Neural cell (in vitro differentiated cells): ENCODE results near the gene MGAT5.

Experiments
- RAD21 ChIP-seq: fragments of 450-650 bp; conservative IDR thresholded peaks from 2 replicates; pipeline ENCODE4 v1.6.1; 2014; ENCODE audit warnings: antibody characterized with exemption, mild to moderate bottlenecking, moderate library complexity
- TF ChIP-seq, protein P1 (sequence below): IDR thresholded peaks from 2 replicates; pipeline ENCODE4 v1.6.1; 2012; ENCODE audit warnings: borderline replicate concordance
- TF ChIP-seq, protein P2 (sequence below): fragments of 450-650 bp; IDR thresholded peaks from 2 replicates; pipeline ENCODE4 v1.5.1; 2014; ENCODE audit warnings: antibody characterized with exemption, mild to moderate bottlenecking, moderate library complexity; ENCODE audit not compliant: poor library complexity, severe bottlenecking

DNA sequence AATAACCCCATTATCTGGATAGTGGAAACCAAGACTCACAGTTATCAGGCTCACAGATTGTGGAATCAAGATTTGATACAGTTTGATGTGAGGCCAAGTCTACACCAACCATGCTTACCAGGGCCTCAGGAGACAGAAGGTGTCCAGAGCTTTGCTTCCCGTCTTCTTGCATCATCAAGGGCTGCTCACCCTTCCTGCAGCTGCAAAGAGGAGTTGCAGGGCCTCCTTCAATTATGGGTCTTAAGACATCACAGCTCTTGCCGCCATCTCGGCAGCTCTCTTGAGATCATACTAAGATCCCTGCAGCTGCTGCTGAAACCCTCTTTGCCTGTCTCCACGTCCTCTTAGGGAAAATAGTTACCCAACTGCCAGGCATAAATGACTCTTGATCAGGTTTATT, 176.0 kb downstream of the MGAT5 start:
- no peak for TF ChIP-seq RAD21
- TF ChIP-seq, protein P1, sequence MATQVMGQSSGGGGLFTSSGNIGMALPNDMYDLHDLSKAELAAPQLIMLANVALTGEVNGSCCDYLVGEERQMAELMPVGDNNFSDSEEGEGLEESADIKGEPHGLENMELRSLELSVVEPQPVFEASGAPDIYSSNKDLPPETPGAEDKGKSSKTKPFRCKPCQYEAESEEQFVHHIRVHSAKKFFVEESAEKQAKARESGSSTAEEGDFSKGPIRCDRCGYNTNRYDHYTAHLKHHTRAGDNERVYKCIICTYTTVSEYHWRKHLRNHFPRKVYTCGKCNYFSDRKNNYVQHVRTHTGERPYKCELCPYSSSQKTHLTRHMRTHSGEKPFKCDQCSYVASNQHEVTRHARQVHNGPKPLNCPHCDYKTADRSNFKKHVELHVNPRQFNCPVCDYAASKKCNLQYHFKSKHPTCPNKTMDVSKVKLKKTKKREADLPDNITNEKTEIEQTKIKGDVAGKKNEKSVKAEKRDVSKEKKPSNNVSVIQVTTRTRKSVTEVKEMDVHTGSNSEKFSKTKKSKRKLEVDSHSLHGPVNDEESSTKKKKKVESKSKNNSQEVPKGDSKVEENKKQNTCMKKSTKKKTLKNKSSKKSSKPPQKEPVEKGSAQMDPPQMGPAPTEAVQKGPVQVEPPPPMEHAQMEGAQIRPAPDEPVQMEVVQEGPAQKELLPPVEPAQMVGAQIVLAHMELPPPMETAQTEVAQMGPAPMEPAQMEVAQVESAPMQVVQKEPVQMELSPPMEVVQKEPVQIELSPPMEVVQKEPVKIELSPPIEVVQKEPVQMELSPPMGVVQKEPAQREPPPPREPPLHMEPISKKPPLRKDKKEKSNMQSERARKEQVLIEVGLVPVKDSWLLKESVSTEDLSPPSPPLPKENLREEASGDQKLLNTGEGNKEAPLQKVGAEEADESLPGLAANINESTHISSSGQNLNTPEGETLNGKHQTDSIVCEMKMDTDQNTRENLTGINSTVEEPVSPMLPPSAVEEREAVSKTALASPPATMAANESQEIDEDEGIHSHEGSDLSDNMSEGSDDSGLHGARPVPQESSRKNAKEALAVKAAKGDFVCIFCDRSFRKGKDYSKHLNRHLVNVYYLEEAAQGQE: no peak
- TF ChIP-seq, protein P2, sequence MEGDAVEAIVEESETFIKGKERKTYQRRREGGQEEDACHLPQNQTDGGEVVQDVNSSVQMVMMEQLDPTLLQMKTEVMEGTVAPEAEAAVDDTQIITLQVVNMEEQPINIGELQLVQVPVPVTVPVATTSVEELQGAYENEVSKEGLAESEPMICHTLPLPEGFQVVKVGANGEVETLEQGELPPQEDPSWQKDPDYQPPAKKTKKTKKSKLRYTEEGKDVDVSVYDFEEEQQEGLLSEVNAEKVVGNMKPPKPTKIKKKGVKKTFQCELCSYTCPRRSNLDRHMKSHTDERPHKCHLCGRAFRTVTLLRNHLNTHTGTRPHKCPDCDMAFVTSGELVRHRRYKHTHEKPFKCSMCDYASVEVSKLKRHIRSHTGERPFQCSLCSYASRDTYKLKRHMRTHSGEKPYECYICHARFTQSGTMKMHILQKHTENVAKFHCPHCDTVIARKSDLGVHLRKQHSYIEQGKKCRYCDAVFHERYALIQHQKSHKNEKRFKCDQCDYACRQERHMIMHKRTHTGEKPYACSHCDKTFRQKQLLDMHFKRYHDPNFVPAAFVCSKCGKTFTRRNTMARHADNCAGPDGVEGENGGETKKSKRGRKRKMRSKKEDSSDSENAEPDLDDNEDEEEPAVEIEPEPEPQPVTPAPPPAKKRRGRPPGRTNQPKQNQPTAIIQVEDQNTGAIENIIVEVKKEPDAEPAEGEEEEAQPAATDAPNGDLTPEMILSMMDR: no peak
